GM12892 (cell line): Measurements from ENCODE around the gene PRORP.

ENCODE experiments used
- POLR2A ChIP-seq: IDR thresholded peaks from 2 replicates; pipeline ENCODE4 v1.6.1; 2011; ENCODE audit warnings: low read depth, low read length, control low read depth
- POLR2AphosphoS5 ChIP-seq: IDR thresholded peaks from 2 replicates; pipeline ENCODE4 v1.6.1; 2011; ENCODE audit warnings: low read depth, low read length, control low read depth
- TAF1 ChIP-seq: IDR thresholded peaks from 2 replicates; pipeline ENCODE4 v1.6.1; 2011; ENCODE audit warnings: low read depth, mild to moderate bottlenecking, control low read depth, low read length, borderline replicate concordance

DNA sequence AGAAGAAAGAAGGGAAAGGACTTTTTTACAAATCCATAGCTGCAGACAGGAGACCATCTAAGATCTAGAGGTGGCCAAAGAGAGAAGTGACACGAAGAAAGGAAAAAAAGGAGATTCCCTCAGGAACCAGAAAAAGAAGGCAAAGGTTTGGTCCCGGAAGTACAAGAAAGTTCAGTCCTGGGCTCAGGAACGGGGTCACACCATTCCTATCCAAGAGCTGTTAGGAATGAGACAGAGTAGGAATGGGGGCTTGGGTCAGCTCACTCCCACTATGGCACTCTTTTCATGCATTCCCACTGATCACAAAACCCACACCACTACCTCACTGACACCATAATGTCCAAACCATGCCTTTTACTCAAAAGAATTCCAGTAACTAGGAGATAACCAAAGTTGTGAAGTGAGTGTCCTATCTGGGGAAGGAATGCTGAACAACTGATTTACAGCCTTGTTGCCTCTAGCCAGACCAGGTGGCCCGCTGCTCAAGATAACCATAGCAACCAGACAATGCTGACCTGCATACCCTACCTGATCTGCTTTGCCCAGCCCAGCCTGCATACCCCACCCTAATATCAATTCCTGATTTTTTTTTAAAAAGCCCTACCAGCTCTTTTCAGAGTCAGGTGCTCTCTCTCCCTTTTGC is 8.9 kb upstream of the PRORP start:
- TF ChIP-seq POLR2A (no peak), TAF1 (no peak), POLR2AphosphoS5 (no peak)
